KOPT-K1 (cell line): Measurements from ENCODE around the gene RPRD2.

Experiments used
- H3K27ac ChIP-seq: fragments of 200-600 bp; sonication (generic); 2 replicates; pipeline ENCODE4 v1.5.1; 2016; ENCODE audit warnings: antibody characterized with exemption, mild to moderate bottlenecking, low read depth, low read length; ENCODE audit not compliant: poor library complexity, severe bottlenecking
- H3K36me3 ChIP-seq: fragments of 200-600 bp; sonication (generic); 2 replicates; pipeline ENCODE4 v1.5.1; 2017; ENCODE audit warnings: antibody characterized with exemption, mild to moderate bottlenecking, low read length, moderate library complexity; ENCODE audit not compliant: insufficient read depth
- H3K9me3 ChIP-seq: fragments of 200-600 bp; sonication (generic); 2 replicates; pipeline ENCODE4 v1.5.1; 2017; ENCODE audit warnings: antibody characterized with exemption, low read length, mild to moderate bottlenecking; ENCODE audit not compliant: insufficient read depth, poor library complexity, severe bottlenecking

RPRD2 gene

GRCh38 chr1:150474869-150475268 lies 110.9 kb downstream of the RPRD2 start:
- Histone ChIP-seq H3K9me3 (no peaks in the 10 kb centered on the region), H3K27ac (no peak overlapping the region), H3K36me3 (peaks cover 41% of the 10 kb centered on the region)

- Histone ChIP-seq H3K9me3 (no peaks in the 10 kb centered on the region), H3K27ac (no peak overlapping the region), H3K36me3 (peaks cover 22% of the 10 kb centered on the region)
Measured at GRCh38 chr1:150476754-150477153, 112.8 kb downstream of the RPRD2 start.

GRCh38 chr1:150477320-150477719 lies 113.4 kb downstream of the RPRD2 start:
- no peaks in the 10 kb centered on the region for H3K9me3 ChIP-seq
- peaks cover 16% of the 10 kb centered on the region for H3K36me3 ChIP-seq
- H3K27ac ChIP-seq = no peak overlapping the region

- no peaks in the 10 kb centered on the region for H3K9me3 ChIP-seq
- H3K36me3 ChIP-seq = peaks cover 12% of the 10 kb centered on the region
- no peak overlapping the region for H3K27ac ChIP-seq
Measured at GRCh38 chr1:150477733-150478132, 113.8 kb downstream of the RPRD2 start.

- Histone ChIP-seq H3K36me3 (no peaks in the 10 kb centered on the region), H3K9me3 (no peaks in the 10 kb centered on the region), H3K27ac (no peak overlapping the region)
Measured at GRCh38 chr1:150479370-150479769, 115.4 kb downstream of the RPRD2 start.

- H3K36me3 ChIP-seq = no peaks in the 10 kb centered on the region
- H3K9me3 ChIP-seq = no peaks in the 10 kb centered on the region
- H3K27ac ChIP-seq = no peak overlapping the region
Measured at GRCh38 chr1:150479927-150480352, 116.0 kb downstream of the RPRD2 start.

GRCh38 chr1:150484431-150484830 lies 120.5 kb downstream of the RPRD2 start:
- Histone ChIP-seq H3K9me3 (no peaks in the 10 kb centered on the region), H3K36me3 (peaks cover 8% of the 10 kb centered on the region), H3K27ac (no peak overlapping the region)

- Histone ChIP-seq H3K9me3 (no peaks in the 10 kb centered on the region), H3K27ac (no peak overlapping the region)
Measured at GRCh38 chr1:150484861-150485260, 120.9 kb downstream of the RPRD2 start.

GRCh38 chr1:150486966-150487762 lies 123.2 kb downstream of the RPRD2 start, which contains the start of gene TARS2:
Gene TARS2 (plus strand): TSS chr1:150487419. CDS start chr1:150487451, 32 bp downstream.
- H3K36me3 ChIP-seq = peaks cover 31% of the 10 kb centered on the region
- no peaks in the 10 kb centered on the region for H3K9me3 ChIP-seq
- H3K27ac ChIP-seq = peak within 1 kb of the TSS; percentile 74

More at GRCh38 chr1:150484861-150485260, 120.9 kb downstream of the RPRD2 start:
- peaks cover 10% of the 10 kb centered on the region for H3K36me3 ChIP-seq

- peak overlapping the region; percentile 74 for H3K27ac ChIP-seq
Measured at GRCh38 chr1:150487763-150488115, 123.8 kb downstream of the RPRD2 start.

GRCh38 chr1:150493175-150493574 lies 129.2 kb downstream of the RPRD2 start:
- Histone ChIP-seq H3K27ac (no peak overlapping the region), H3K36me3 (peaks cover 75% of the 10 kb centered on the region), H3K9me3 (no peaks in the 10 kb centered on the region)

More at GRCh38 chr1:150487763-150488115, 123.8 kb downstream of the RPRD2 start:
- Histone ChIP-seq H3K36me3 (peaks cover 36% of the 10 kb centered on the region), H3K9me3 (no peaks in the 10 kb centered on the region)

GRCh38 chr1:150498342-150498741 lies 134.4 kb downstream of the RPRD2 start:
- Histone ChIP-seq H3K27ac (no peak overlapping the region), H3K36me3 (peaks cover 73% of the 10 kb centered on the region), H3K9me3 (no peaks in the 10 kb centered on the region)

- no peaks in the 10 kb centered on the region for H3K9me3 ChIP-seq
- H3K27ac ChIP-seq = no peak overlapping the region
- H3K36me3 ChIP-seq = peaks cover 56% of the 10 kb centered on the region
Measured at GRCh38 chr1:150505431-150505830, 141.5 kb downstream of the RPRD2 start.

- Histone ChIP-seq H3K36me3 (peaks cover 37% of the 10 kb centered on the region), H3K9me3 (no peaks in the 10 kb centered on the region), H3K27ac (no peak within 1 kb of the TSS)
Measured at GRCh38 chr1:150507912-150508864, 144.2 kb downstream of the RPRD2 start, which contains the start of gene ECM1. Gene ECM1 (plus strand): TSS chr1:150508109. CDS start chr1:150508210, 101 bp downstream.

GRCh38 chr1:150508982-150509381 lies 145.0 kb downstream of the RPRD2 start:
- peaks cover 33% of the 10 kb centered on the region for H3K36me3 ChIP-seq
- no peaks in the 10 kb centered on the region for H3K9me3 ChIP-seq
- no peak overlapping the region for H3K27ac ChIP-seq
